Activated T-helper 17 cell treated with anti-CD3 and anti-CD28 coated beads, Interleukin-2, amount 50 U/mL, for 72 hours (primary cell): ENCODE data around the gene SPINK5. TPM values are rescaled to one million over a fixed set of nuclear protein-coding genes. Genes with fewer than 3 reads are reported as not detected.

Experiments
- ATAC-seq: fragments of 150-1000 bp; cut with Tn5 transposase; replicated peaks from 2 replicates; pipeline ENCODE4 v1.10.0; 2021; ENCODE audit warnings: mild to moderate bottlenecking, moderate library complexity
- H3K27ac Mint-ChIP-seq: one replicate; pipeline ENCODE4 v1.8.0; 2022; ENCODE audit warnings: mixed read lengths
- H3K27me3 Mint-ChIP-seq: one replicate; pipeline ENCODE4 v1.8.0; 2022; ENCODE audit warnings: mixed read lengths
- H3K36me3 Mint-ChIP-seq: one replicate; pipeline ENCODE4 v1.8.0; 2022; ENCODE audit warnings: low read depth, mild to moderate bottlenecking, mixed read lengths
- H3K4me1 Mint-ChIP-seq: one replicate; pipeline ENCODE4 v1.8.0; 2022; ENCODE audit warnings: mixed read lengths
- H3K4me3 Mint-ChIP-seq: one replicate; pipeline ENCODE4 v1.8.0; 2022; ENCODE audit warnings: mild to moderate bottlenecking, mixed read lengths
- H3K9me3 Mint-ChIP-seq: one replicate; pipeline ENCODE4 v1.8.0; 2022; ENCODE audit warnings: mixed read lengths
- total RNA-seq, 2 donors: library from RNA; stranded (reverse); gene quantifications; one replicate each; pipeline ENCODE4 v1.2.3, GENCODE V29; 2022

The SPINK5 gene
- total RNA-seq, 2 donors from 2014 or later: not detected

DNA sequence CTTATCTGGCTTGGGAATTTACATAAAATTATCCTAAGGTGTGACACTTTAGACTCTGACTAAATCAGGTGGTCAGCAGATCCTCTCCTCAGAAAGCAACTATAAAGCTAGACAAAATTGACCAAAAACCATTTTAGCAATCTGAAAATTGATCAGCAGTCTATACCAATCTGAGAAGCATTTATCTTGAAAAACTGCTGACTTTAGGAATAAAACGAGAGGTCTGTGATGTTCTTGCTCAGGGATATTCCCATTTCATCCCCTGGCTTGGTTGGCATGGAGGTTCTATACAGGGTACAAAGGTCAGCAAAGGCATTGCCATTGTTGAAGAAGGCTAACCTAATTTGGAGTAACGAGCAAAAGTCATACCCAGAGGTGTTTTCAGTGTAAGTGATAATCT, 11.7 kb downstream of the SPINK5 start:
- Mint-ChIP-seq H3K27me3 (no peaks in the 10 kb centered on the region), H3K36me3 (no peaks in the 10 kb centered on the region), H3K27ac (no peak overlapping the region), H3K4me3 (no peak overlapping the region), H3K4me1 (no peaks in the 10 kb centered on the region), H3K9me3 (no peaks in the 10 kb centered on the region)
- no peak for ATAC-seq

DNA sequence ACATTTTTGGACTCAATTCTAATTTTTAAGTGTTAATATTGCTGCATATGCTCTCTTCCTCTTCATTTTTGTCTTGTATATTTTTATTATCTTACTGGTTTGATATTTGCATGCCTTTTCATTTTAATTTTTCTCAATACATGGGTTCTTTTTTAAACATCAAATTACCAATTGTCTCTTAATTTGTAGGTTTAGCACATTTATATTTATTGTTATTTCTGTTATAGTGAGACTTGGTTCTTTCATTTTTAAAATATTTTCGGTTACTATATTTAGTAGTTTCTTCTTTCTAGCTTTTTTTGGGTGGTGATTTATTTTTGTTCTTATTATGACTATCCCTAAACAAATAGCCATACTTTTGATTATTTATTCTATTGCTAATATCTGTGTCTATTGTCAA, 19.4 kb downstream of the SPINK5 start:
- no peak for ATAC-seq
- Mint-ChIP-seq H3K27ac (no peak overlapping the region), H3K9me3 (peaks cover 8% of the 10 kb centered on the region), H3K36me3 (no peaks in the 10 kb centered on the region), H3K27me3 (peaks cover 3% of the 10 kb centered on the region), H3K4me1 (no peaks in the 10 kb centered on the region), H3K4me3 (no peak overlapping the region)

DNA sequence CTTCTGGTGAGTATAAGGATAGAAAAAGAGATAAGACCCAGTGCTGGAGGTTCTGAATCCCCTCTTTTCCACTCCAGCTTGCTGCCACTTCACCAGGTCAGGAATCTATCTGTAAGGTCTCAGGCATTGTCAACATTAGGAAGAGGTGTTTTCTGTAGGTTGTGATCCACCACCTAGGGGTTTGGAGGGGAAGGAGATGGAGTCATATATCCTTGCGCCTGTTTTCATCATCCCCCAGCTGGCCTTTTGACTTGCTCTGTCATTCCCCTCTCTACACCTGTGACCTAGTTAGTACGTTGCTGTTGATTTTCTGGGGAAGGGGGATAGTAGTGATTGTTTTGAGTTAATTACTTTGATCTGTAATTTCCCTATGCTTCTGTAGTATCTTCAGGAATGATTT, 20.5 kb downstream of the SPINK5 start:
- Mint-ChIP-seq H3K36me3 (no peaks in the 10 kb centered on the region), H3K27ac (no peak overlapping the region)

DNA sequence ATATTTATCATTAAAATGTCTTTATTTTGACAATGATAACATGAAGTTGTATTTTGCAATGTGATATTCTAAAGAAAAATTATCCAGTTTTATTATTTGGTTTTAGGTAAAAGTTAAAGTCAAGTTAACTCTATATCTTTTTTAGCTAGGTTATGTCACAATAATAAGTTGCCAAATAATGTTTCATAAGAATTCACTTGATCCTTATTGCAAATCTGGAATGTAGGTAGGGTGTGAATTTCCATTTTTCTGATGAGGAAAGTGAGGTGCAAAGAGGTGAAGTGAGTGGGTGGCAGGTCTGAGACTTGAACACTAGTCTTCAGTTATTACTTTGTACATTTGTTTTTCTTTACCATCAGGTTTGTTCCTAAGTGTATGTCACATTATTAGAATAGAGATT, 21.5 kb downstream of the SPINK5 start:
- Mint-ChIP-seq H3K4me3 (no peak overlapping the region), H3K27ac (no peak overlapping the region), H3K27me3 (peaks cover 3% of the 10 kb centered on the region), H3K36me3 (no peaks in the 10 kb centered on the region), H3K4me1 (no peaks in the 10 kb centered on the region), H3K9me3 (peaks cover 8% of the 10 kb centered on the region)
- no peak for ATAC-seq

More for the DNA sequence above, 20.5 kb downstream of the SPINK5 start:
- ATAC-seq: no peak
- no peak overlapping the region for H3K4me3 Mint-ChIP-seq
- peaks cover 8% of the 10 kb centered on the region for H3K9me3 Mint-ChIP-seq
- H3K4me1 Mint-ChIP-seq: no peaks in the 10 kb centered on the region
- H3K27me3 Mint-ChIP-seq: peaks cover 3% of the 10 kb centered on the region

DNA sequence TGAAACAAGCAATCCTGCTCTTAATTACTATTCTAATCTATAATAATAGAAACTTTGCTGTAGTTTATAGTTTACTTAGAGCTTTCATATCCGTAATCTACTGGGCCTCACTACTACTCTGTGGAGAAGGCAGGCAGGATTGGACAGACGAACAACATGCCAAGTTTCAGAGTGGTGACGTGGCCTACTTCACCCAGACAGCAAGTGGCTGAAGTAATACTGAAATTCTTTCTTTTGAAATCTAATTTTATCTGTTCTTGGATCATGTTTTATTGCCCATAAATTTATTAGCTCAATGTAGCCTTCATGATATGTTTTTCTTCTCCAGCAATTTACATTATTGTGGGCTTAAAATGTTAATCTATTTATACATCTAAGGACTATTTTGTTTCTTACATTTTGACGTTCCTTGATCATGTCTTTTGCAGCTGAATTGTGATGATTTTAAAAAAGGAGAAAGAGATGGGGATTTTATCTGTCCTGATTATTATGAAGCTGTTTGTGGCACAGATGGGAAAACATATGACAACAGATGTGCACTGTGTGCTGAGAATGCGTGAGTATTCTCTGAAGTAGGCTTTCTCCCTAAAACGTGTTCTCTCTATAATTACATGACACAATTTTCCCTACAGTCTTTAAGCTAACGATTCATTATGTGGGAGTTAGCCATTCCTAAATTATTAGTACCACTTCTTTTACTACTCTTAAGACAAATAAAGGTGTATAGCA, 22.4 kb downstream of the SPINK5 start:
- Mint-ChIP-seq H3K36me3 (no peaks in the 10 kb centered on the region), H3K4me1 (no peaks in the 10 kb centered on the region)

DNA sequence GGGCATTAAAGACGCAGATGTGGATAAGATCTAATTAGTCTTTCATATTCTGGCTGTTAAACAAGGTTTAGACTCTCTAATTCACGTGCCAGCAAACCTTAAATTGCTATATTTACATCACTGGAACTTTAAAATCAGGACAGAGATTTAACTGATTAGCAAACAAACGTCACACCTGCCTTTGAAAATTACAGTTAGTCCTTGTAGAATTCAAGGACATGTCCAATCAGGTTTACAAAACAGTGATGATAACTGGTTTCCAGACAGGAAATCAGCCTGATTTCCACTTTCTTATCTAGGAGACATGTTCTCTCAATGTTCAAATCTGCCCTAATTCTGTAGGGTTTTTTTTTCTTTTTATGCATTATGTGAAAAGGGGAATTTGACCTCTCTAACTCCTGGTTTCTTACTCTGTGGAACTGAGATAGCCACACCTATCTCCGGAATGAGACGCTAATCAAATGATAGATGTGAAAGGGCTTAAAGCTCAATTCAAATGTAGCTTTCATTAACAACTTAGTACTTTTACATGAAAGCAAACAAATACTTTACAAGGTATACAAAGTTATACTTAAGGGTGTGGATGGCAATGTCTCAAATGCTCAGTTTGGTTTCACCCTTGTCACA, 26.5 kb downstream of the SPINK5 start:
- Mint-ChIP-seq H3K27ac (no peak overlapping the region), H3K4me3 (no peak overlapping the region), H3K9me3 (no peaks in the 10 kb centered on the region), H3K27me3 (peaks cover 4% of the 10 kb centered on the region), H3K4me1 (no peaks in the 10 kb centered on the region), H3K36me3 (no peaks in the 10 kb centered on the region)
- no peak for ATAC-seq

More for the DNA sequence above, 22.4 kb downstream of the SPINK5 start:
- peaks cover 3% of the 10 kb centered on the region for H3K27me3 Mint-ChIP-seq
- H3K9me3 Mint-ChIP-seq: peaks cover 8% of the 10 kb centered on the region
- no peak overlapping the region for H3K27ac Mint-ChIP-seq
- no peak for ATAC-seq
- no peak overlapping the region for H3K4me3 Mint-ChIP-seq

DNA sequence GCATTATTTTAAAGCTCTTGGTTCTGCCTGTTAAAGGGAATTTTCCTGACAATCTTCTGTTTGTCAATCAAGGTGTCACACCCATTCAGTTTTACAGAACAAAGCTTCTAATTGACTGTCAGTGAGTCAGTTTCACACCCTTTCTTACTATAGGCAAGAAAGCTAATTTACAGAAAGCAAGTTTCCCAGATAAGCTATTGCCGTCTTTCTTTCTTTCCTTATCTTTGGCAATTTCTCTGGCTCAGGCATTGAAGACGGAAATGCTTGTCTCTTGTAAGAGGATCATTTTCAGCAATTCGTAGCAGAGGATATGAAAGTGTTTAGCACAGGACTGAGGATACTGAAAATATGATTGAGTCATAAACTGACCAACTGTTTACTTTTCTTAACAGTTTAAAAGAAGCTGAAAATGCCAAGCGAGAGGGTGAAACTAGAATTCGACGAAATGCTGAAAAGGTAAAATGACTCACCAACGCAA, 27.0 kb downstream of the SPINK5 start:
- Mint-ChIP-seq H3K9me3 (no peaks in the 10 kb centered on the region), H3K4me3 (no peak overlapping the region), H3K27me3 (peaks cover 6% of the 10 kb centered on the region), H3K4me1 (no peaks in the 10 kb centered on the region), H3K27ac (no peak overlapping the region), H3K36me3 (no peaks in the 10 kb centered on the region)
- no peak for ATAC-seq

DNA sequence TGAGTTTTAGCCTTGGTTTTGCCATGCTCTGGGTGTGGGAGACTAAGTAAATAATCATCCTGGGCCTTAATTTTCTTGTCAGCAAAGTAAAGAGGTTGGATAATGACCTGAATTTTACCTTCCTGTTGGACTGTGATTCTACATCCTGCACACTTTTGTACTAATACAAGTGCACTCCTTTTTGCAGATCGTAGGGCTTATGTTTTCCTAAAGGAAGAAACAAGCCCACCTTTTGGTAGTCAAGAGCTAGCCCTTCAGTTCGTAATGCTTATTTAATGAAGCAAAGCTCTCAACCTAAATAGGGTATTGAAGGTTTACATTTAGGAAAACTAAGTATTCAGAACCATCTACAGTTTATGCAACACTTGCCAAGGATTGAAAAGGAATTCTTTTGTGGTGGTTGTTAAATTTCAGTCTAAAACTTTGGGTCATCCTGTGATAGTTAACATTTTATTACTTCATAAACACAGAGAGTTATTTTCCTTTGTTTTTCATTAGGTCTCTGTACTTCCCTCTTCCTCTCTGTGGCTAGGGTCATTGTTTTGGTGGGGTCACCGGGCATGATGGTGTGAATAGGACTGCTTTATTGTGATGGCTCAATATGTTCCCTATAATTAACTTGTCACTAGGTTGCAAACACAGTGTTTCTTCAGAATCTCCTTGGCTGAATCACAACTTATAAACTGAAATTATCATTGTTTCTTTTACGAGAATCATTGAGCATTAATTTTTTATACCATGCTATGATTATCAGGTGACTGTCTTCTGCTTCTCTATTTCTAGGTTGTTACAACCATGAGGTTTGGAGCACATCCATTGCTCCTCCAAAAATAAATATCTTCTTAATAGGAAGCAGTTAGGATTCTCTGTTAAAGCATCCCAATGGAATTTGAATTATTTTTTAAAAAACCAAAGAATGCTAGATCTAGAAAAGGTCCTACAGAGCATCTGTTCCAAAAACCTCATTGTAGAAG, 28.5 kb downstream of the SPINK5 start:
- H3K4me1 Mint-ChIP-seq: no peaks in the 10 kb centered on the region
- H3K27me3 Mint-ChIP-seq: peaks cover 4% of the 10 kb centered on the region
- no peak for ATAC-seq
- no peaks in the 10 kb centered on the region for H3K36me3 Mint-ChIP-seq
- H3K9me3 Mint-ChIP-seq: no peaks in the 10 kb centered on the region
- H3K27ac Mint-ChIP-seq: no peak overlapping the region
- H3K4me3 Mint-ChIP-seq: no peak overlapping the region

DNA sequence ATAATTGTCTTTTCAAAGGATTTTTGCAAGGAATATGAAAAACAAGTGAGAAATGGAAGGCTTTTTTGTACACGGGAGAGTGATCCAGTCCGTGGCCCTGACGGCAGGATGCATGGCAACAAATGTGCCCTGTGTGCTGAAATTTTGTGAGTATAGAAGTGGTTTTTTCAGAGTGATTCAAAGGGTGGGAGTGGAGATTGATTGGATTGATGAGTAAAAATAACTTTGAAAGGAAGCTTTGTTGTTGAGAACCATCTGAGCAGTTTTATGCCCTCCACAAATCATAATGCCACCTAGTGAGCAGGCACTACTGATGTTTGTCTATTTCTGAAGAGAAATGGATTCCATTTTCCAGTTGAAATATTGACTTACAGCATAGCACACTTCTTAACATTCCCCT, 30.6 kb downstream of the SPINK5 start:
- ATAC-seq: no peak
- Mint-ChIP-seq H3K27me3 (peaks cover 4% of the 10 kb centered on the region), H3K27ac (no peak overlapping the region), H3K9me3 (no peaks in the 10 kb centered on the region), H3K4me3 (no peak overlapping the region), H3K36me3 (no peaks in the 10 kb centered on the region), H3K4me1 (no peaks in the 10 kb centered on the region)

DNA sequence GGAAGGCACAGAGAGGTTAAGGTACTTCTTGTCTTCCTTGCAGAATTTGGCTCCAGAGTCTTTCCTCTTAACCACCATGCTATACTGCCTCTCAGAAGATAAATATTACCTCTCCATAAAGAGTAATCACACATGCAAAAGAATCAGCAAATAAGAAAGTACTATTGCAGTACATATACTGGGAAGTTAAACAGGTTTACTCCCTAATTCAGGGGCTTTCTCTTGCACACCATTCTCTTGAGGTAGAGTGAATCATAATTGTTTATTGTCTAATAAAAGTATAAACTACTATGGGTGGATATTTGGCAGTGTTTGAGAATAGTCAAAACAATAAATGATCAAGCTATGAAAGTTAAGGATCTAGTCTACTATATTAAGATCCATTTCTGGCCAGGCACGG, 40.4 kb downstream of the SPINK5 start:
- no peak for ATAC-seq
- H3K27me3 Mint-ChIP-seq: no peaks in the 10 kb centered on the region

DNA sequence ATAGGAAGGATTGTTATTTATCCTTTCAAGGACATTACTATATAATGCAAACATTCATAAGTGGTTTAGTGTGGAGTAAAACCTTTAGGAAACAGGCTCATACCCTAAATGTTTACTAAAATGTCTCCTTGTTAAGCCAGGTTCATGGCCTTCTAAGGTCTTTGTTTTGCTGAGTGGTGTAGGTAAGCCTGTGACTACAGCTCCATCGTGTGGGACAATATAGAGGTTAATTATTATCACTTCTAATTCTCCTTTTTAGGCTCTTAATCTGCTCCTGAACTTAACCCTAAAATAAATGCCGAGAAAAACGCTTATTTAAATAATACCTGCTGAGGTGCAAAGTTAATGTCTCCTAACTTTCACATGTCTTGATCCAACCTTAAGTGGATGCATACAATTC, 43.8 kb downstream of the SPINK5 start:
- Mint-ChIP-seq H3K9me3 (no peaks in the 10 kb centered on the region), H3K36me3 (no peaks in the 10 kb centered on the region), H3K27me3 (peaks cover 8% of the 10 kb centered on the region), H3K4me3 (no peak overlapping the region), H3K27ac (no peak overlapping the region), H3K4me1 (no peaks in the 10 kb centered on the region)
- no peak for ATAC-seq

More for the DNA sequence above, 40.4 kb downstream of the SPINK5 start:
- no peaks in the 10 kb centered on the region for H3K36me3 Mint-ChIP-seq
- H3K4me1 Mint-ChIP-seq: no peaks in the 10 kb centered on the region
- H3K4me3 Mint-ChIP-seq: no peak overlapping the region
- no peaks in the 10 kb centered on the region for H3K9me3 Mint-ChIP-seq
- H3K27ac Mint-ChIP-seq: no peak overlapping the region

DNA sequence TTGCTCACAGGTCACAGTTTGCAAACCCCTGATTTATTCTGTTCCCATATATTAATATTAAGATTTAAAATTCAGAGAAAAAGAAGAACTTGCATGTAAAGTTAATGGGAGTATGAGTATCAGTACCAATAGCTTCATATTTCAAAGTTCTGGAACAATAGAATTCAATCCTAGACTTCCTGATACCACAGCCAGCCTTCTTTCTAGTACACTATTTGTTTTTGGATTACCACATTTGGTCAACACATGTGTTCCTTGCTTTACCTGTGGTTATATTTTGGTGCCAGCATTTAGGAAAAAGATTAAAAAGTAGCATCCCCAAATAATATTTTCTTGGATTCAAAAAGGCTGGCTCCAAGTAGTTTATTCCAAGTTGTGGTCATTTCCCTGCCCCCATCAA, 49.5 kb downstream of the SPINK5 start:
- Mint-ChIP-seq H3K27me3 (peaks cover 8% of the 10 kb centered on the region), H3K27ac (no peak overlapping the region), H3K36me3 (no peaks in the 10 kb centered on the region), H3K9me3 (no peaks in the 10 kb centered on the region), H3K4me3 (no peak overlapping the region), H3K4me1 (no peaks in the 10 kb centered on the region)
- ATAC-seq: no peak

DNA sequence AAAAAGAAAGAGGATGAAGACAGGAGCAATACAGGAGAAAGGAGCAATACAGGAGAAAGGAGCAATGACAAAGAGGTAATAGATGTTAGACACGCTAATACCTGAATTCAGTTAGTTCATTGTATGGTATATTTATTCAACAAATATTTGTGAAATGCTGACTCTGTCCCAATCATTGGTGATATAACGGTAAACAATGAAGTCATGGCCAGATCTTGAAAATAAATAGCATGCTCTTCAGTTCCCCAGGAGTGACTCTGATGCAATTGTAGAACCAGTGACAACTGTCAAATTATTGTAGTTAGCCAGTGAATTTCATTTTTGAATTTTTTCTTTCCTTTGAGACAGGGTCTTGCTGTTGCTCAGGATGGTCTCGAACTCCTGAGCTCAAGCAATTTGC, 56.5 kb downstream of the SPINK5 start:
- no peaks in the 10 kb centered on the region for H3K4me1 Mint-ChIP-seq
- H3K36me3 Mint-ChIP-seq: no peaks in the 10 kb centered on the region
- no peak overlapping the region for H3K27ac Mint-ChIP-seq
- no peak overlapping the region for H3K4me3 Mint-ChIP-seq
- H3K9me3 Mint-ChIP-seq: no peaks in the 10 kb centered on the region
- ATAC-seq: no peak
- H3K27me3 Mint-ChIP-seq: no peaks in the 10 kb centered on the region

DNA sequence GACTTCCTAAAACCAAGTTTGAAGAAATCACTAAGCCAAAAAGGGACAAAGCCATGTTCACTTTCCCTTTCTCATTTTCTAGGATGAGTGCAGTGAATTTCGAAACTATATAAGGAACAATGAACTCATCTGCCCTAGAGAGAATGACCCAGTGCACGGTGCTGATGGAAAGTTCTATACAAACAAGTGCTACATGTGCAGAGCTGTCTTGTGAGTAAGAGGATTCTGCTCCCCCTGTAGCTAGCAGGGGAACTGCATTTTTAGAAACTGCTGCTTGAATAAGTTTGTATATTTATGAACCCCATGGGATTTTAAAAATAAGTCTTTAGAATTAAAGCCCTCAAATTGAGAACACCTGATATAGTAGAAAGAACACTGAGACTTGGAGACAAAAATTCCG, 61.9 kb downstream of the SPINK5 start:
- H3K9me3 Mint-ChIP-seq: no peaks in the 10 kb centered on the region
- no peaks in the 10 kb centered on the region for H3K36me3 Mint-ChIP-seq
- no peaks in the 10 kb centered on the region for H3K27me3 Mint-ChIP-seq
- no peak overlapping the region for H3K27ac Mint-ChIP-seq
- H3K4me1 Mint-ChIP-seq: no peaks in the 10 kb centered on the region
- H3K4me3 Mint-ChIP-seq: no peak overlapping the region
- no peak for ATAC-seq
